GM19395 (cell line): Measurements from ENCODE around the gene WBP11.
"Not testable (repeated sequence)": the region's sequence is repeated elsewhere in the genome, so short reads cannot be mapped to it uniquely, and the experiment has no call there.

Experiments used
- ATAC-seq: cut with Tn5 transposase; IDR thresholded peaks from one replicate; pipeline ENCODE4 v1.9.1; 2021; ENCODE audit warnings: mild to moderate bottlenecking, moderate library complexity; ENCODE audit not compliant: unreplicated experiment

WBP11 gene

DNA sequence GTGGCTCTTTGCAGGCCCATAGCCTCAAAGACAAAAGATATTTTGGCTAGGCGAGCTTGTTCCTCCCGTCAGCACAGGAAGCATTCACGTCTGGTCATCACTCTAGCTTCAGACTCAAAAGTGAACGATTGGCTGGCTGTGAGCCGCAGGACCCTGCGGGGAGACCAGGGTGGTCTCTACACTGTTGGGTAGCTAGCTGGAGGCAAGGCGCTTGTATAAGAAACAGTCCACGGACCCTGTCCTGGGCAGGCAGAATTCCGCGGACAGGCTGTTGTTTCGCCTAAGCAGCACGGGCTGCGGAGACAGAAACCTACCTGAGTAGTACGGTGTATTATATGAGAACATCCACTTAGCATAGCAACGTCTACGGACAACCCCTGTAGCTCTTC, 29.6 kb downstream of the WBP11 start:
- ATAC-seq: peak; percentile 29

- no peak for ATAC-seq
These were observed 30.3 kb downstream of the WBP11 start for GRCh38 chr12:14772946-14773345.

- no peak for ATAC-seq
These were observed 31.6 kb downstream of the WBP11 start for GRCh38 chr12:14771651-14772137.

GRCh38 chr12:14770496-14771461, 32.5 kb downstream of the WBP11 start:
- ATAC-seq: peak; percentile 27

GRCh38 chr12:14769969-14770495, 33.2 kb downstream of the WBP11 start:
- peak; percentile 43 for ATAC-seq

- ATAC-seq: peak; percentile 2
These were observed 33.8 kb downstream of the WBP11 start for GRCh38 chr12:14769466-14769968.

DNA sequence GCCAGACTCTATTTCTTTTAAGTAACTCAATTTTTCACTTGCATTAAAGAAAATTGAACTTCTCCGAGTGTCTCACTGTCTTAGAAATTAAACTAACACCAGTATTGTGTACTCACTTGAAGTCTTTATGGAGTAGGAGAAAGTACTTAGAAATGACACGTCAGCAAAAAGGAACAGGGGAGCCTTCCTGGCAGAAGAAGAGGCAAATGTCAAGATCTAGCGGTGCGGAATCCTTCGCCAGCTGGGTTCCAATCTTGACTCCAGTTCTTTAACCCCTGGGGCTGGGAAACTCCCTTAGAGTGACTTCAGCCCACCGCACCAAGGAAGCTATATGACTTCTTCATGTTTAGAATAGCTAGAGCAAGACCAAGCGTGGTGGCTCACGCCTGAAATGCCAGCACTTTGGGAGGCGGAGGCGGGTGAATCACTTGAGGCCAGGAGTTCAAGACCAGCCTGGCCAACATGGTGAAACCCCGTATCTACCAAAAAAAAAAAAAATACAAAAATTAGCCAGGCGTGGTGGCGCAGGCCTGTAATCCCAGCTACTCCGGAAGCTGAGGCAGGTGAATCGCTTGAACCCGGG, 34.4 kb downstream of the WBP11 start:
- ATAC-seq: no peak

DNA sequence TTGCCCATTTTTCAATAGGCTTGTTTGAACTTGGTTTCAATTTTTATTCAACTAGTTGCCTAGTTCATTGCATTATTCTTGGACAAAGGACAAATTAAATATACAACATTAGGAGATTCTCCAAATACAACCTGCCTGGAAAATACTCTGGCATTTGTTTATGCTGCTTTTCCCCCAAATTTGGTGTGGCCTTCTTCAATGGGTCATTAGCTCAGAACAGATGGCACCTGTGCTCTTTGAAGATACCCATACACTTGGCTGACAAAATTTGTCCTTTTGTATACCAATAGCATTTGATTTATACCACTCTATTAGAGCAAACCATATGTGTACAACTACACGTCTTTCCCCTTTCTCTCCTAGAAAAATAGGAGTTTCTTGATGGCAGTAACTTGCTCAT, 35.7 kb downstream of the WBP11 start:
- ATAC-seq: no peak

- no peak for ATAC-seq
These were observed 36.5 kb downstream of the WBP11 start for GRCh38 chr12:14766649-14767215.

DNA sequence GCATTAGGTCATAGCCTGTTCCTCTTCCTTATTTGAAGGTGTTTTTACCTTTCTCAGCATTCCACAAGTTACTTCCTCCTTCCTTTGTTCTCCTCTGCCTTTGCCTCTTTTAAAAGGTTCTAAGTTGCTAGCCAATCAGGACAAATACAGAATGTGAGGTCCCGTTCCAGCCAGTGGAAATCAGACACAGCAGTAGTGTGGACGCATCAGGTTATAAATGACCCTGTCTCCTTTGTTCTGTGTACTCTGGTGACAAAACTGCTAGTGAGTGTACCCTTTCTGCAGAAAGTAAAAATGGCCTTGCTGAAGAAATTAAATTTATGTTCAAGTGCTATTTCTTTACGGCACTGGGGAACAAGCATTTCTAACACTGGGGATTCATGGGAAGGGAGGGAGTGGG, 37.3 kb downstream of the WBP11 start:
- not testable (repeated sequence) for ATAC-seq

GRCh38 chr12:14765398-14765797, 37.9 kb downstream of the WBP11 start:
- no peak for ATAC-seq

DNA sequence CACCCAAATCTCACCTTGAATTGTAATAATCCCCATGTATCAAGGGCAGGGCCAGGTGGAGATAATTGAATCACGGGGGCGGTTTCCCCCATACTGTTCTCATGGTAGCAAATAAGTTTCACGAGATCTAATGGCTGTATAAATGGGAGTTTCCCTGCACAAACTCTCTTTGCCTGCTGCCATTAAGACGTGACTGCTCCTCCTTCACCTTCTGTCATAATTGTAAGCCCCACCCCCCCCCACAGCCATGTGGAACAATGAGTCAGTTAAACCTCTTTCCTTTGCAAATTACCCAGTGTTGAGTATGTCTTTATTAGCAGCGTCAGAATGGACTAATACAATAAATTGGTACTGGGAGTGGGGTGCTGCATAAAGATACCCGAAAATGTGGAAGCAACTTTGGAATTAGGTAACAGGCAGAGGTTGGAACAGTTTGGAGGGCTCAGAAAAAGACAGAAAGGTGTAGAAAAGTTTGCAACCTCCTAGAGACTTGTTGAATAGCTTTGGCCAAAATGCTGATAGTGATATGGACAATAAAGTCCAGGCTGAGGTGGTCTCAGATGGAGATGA, 43.5 kb downstream of the WBP11 start:
- ATAC-seq: not testable (repeated sequence)

- no peak for ATAC-seq
These were observed 46.7 kb downstream of the WBP11 start for GRCh38 chr12:14756334-14757143.

- no peak for ATAC-seq
These were observed 51.3 kb downstream of the WBP11 start for GRCh38 chr12:14751986-14752385.

- ATAC-seq: no peak
These were observed 60.2 kb downstream of the WBP11 start for GRCh38 chr12:14743061-14743460.

- no peak for ATAC-seq
These were observed 61.3 kb downstream of the WBP11 start for GRCh38 chr12:14741942-14742341.

GRCh38 chr12:14741153-14741552, 62.1 kb downstream of the WBP11 start:
- ATAC-seq: no peak

DNA sequence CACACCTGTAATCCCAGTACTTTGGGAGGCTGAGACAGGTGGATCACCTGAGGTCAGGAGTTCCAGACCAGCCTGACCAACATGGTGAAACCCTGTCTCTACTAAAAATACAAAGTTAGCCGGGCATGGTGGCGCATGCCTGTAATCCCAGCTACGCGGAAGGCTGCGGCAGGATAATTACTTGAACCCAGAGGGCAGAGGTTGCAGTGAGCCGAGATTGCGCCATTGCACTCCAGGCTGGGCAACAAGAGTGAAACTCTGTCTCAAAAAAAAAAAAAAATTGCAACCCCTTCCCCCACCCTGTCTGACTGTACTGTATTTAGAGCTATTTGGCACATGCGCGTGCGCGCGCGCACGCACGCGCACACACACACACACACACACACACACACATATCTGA, 66.8 kb downstream of the WBP11 start:
- ATAC-seq: not testable (repeated sequence)
